Activated CD4-positive, alpha-beta T cell treated with anti-CD3 and anti-CD28 coated beads, Interleukin-2, amount 50 U/mL, for 1 hour (primary cell): Measurements from ENCODE around the gene TRIM67.

ENCODE experiments used
- DNase-seq: peaks from one replicate; pipeline ENCODE4 v3.0.0-alpha.2; 2020

Gene TRIM67

GRCh38 chr1:231185391-231185790 is 23.5 kb downstream of the TRIM67 start:
- no peak for DNase-seq

DNA sequence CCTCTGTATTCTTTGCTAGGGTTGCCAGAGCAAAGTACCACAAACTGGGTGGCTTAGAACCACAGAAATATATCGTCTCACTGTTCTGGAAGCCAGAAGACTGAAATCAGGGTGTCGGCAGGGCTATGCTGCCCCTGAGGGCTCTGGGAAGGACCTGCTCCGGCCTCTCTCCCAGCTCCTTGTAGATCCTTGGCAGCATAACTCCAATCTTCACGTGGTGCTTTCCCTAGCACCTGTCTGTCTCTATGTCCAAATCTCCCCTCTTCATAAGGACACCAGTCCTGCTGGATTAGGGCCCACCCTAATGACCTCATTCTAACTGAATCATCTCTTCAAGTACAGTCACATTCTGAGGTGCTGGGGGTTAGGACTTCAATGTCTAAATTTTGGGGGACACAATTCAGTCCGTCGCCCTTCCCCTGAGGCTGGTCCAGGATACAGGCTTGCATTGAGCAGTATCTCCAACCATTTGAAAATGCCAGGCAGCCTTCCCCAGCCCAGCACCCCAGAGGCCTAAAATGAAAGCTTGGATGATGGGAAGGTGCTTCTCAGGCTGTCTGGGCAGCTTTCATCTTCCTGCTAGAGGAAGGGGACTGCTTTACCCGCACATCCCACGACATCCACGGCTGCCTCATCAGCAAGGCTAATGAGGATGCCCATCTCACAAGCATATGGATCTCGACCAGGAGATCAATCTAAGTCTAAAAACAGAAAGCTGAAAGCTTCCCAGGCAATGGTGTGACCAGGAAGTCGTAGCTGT is 24.7 kb downstream of the TRIM67 start:
- no peak for DNase-seq

DNA sequence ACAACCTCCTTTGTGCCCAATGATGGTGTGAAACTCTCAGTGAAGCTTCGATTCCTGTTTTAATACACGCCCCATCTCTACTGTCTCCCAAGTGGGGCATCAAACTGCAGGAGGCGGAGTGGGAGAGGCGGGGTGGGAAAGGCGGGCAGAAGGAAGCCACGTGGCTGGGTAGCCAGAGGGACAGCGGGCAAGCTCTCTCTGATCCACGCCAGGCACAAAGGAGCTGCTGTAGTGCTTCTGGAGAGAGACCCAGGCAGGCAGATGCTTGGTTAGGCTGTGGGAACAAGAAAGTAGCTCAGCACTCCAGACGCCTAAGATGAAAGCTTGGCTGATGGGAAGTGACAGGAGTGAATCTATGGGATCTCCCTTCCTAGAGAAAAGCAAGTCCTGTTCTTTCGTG is 25.7 kb downstream of the TRIM67 start:
- DNase-seq: no peak

DNA sequence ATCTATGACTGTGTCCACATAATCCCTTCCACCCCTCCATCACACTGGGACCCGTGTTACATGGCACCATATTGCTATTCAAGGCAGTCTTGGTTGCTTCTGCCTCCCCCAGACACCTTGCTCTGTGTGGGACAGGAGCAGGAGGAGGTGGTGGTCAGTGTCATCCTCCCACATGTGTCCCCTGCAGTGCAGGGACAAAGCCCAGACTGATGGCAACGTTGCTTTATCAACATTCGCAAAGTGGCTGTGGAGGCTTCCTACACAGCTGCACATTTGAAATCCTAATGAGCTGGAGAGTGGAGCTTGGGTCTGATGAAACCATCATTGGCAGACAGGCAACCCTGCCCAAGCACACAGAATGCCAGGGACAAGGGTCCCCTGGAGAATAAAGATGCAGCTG is 26.2 kb downstream of the TRIM67 start:
- no peak for DNase-seq

DNA sequence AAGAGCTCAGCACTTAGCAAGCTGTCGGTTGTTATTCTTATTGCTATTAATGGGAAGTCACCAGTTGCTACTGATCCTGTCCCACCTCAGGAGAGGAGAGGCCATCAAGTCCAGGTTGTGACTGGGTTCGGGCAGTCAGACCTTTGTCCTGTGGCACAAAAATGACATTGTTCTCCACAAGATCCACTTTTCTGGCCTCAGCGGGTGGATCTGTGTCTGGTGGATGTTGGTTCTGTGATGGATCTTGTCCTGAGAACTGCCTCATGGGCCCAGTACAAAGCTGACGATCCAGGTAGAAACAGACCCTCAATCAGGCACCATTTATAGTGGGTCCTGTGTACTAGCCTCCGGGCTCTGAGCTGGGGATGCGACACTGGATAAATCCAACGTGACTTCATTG is 26.9 kb downstream of the TRIM67 start:
- DNase-seq: no peak

DNA sequence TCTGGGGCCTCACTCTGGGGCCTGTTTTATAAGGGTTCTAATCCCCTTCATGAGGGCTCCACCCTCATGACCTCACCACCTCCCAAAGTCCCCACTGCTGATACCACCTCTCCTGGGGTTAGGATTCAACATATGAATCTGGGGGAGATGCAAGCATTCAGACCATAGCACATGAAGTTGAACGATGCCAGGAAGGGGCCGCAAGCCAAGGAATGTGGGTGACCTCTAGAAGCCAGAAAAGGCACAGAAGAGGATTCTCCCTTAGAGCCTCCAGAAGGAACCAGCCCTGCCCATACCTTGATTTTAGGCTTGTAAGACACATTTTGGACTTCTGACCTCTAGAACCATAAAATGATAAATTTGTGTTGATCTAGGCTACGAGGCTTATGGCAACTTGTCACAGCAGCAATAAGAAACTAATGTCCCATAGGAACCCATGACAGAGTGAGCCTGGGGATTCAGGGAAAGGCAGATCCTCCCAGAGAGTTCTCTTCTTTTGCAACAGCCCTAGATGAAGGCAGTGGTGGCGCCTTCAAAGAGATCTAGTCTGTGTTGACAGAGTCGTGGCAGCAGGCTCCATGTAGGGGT is 27.9 kb downstream of the TRIM67 start:
- no peak for DNase-seq

DNA sequence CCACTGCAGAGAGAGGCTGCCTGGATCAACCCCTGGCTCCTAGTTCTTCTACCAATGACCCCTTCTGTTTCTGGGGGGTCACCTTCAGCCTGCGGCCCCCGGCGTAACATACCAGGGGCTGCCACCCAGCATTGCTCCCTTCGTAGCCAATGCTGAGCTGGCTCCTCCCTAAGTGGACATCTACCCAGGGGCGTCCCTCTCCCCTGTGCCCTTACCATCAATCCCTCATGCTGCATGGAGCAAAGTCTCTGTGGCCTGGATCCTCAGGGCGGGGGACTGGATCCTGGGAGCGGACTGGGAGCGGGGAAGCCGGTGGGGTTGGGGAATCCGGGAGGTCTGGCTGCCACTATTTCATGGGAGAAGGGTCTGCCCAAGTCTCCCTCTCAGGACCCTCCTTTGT is 28.6 kb downstream of the TRIM67 start:
- DNase-seq: no peak

DNA sequence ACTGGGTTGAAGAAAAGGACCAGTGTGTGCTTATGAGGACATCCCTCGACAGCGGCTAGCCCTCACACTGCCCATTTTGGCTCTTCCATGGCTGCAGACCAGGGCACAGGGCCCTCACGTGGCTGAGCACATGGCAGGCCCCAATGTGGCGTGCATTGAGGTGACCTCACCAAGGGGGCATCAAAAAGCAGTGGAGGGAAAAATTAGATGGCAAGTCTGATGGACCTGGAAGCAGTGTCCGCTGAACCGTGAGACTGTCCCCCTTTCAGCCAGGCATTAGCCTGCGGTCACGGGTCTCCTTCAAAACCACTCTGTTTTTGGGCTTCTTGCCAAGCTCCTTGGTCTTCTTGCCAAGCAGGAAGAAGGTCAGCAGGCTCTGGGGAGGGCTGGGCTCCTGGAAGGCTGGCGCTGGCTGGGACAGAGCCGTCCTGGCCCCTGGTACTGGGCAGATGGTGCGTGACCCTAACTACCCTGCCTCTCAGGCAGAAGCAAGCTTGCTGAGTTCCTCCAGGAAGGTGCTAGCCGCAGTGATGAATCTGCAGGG is 30.8 kb downstream of the TRIM67 start:
- DNase-seq: no peak

- DNase-seq: no peak
Observed at GRCh38 chr1:231193710-231194340, 32.0 kb downstream of the TRIM67 start.

DNA sequence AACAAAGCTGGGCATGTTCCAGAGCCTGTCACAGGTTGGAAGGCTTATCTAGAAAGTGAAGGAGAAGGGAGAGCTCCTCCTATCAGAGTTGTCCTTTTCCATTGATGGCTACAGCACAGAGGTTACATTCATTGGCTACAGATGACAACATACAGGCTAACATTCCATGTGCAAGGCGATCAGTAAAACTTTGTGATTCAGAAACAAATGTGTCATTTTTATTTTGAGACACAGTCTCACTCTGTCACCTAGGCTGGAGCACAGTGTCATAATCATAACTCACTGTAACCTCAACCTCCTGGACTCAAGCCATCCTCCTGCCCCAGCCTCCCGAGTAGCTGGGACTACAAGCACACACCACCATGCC is 32.6 kb downstream of the TRIM67 start:
- no peak for DNase-seq

- no peak for DNase-seq
Observed at GRCh38 chr1:231194843-231195516, 33.1 kb downstream of the TRIM67 start.

DNA sequence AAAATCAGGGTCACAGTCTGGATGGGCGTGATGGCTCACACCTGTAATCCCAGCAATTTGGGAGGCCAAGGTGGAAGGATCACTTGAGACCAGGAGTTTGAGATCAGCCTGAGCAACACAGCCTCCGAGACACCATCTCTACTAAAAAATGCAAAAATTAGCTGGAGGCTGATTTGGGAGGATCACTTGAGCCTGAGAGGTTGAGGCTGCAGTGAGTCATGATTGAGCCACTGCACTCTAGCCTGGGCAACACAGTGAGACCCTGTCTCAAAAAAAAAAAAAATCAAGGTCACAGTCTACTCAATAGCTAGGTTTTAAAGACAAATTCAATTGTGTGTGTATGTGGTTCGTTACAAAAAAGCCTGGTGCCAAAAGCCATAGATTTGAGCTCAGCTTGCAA is 34.4 kb downstream of the TRIM67 start:
- DNase-seq: no peak

DNA sequence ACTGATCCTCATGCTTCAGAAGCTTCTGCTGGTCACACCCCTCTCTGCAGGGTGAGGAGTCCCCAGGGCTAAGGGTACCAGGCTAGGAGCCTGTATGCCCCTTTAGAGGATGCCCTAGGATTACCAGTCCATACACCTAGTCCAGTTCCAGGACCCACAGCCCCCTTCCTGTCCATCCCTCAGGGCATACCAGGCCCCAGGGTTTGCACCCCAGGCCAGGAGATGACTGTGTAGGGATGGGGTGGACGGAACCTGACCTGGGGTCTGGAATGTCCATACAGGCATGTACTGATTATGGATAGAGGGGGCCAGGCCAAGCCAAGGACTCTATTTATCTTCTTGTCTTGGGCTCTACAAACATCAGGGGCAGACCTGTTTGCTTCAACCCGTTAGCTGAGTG is 34.9 kb downstream of the TRIM67 start:
- DNase-seq: no peak

- no peak for DNase-seq
Observed at GRCh38 chr1:231199868-231200267, 38.0 kb downstream of the TRIM67 start.

DNA sequence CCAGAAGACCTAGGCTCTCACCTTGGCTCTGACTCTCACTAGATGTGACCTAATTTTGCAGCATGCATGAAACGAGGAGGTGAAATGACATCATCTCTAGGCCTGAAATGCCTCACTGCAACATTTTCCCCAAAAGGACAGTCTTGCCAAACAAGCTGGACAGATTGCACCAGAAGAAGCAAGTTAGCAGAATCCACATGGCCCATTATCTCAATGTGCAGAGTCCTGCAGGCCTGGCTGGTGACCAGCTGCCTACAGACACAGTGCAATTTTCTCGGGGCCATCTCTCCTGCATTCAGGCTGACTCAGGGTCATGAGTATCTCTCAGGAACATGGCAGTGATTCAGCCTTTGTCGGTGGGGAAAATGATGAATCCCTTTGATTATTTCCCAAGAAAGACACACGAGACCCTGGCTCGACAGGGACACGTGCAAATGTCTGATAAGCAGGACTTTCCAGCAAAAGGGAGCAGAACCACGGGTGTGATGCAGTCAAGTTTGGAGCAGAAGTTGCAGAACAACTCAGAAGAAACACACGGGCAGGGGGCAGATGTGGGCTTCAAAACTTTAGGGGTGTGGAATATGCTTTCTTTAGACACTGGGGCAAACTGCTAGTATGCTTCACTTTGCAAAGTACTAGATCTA is 38.7 kb downstream of the TRIM67 start:
- DNase-seq: no peak

DNA sequence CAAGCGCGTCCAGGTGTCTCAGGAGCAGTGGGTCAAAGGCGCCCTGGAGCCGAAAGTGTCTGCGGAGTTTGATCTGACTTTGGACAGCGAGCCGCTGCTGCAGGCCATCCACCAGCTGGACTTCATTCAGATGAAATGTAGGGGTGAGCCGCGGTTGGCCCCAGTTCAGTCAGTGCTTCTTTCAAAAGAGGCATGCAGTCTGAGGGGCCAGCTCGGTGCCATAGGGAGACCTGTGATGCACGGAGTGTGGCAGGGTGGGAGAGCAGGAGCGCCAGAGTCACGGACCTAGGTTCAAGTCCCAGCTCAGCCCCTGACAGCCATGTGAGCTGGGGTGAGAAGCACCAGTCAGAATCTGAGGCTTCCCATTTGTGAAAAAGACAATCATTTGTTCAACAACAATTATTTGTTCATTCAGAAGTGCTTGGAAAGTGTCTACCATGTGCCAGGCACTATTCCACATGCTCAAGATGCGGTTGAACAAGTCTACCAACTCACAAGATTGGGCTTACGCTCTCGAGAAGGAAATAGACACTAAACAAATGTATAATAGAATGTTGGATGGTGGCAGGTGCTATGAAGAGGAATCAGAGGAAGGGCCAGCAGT is 39.6 kb downstream of the TRIM67 start:
- no peak for DNase-seq

DNA sequence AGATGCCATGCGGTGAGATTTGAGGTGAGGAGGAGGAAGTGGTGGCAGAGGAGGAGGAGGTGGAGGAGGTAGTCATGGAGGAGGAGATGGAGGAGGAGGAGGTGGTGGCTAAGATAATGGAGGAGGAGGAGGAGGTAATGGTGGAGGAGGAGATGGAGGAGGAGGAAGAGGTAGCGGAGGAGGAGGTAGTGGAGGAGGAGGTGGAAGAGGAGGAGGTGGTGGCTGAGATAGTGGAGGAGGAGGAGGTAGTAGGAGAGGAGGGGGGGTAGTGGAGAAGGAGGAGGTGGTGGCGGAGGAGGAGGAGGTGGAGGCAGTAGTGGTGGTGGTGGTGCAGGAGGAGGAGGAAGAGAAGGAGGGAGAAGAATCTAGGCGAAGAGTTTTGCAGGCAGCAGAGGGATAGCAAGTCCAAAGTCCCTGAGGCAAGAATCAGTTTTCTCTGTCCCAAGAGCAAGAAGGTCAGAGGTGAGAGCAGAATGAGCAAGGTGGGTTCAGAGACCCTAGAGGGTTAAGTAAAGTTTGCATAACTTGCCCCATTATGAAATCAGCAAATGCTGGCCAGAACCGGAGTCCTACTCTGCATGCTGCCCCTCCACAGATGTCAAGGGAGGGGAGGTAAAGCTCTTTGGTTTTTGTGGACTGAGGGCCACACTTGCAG is 40.2 kb downstream of the TRIM67 start:
- no peak for DNase-seq

DNA sequence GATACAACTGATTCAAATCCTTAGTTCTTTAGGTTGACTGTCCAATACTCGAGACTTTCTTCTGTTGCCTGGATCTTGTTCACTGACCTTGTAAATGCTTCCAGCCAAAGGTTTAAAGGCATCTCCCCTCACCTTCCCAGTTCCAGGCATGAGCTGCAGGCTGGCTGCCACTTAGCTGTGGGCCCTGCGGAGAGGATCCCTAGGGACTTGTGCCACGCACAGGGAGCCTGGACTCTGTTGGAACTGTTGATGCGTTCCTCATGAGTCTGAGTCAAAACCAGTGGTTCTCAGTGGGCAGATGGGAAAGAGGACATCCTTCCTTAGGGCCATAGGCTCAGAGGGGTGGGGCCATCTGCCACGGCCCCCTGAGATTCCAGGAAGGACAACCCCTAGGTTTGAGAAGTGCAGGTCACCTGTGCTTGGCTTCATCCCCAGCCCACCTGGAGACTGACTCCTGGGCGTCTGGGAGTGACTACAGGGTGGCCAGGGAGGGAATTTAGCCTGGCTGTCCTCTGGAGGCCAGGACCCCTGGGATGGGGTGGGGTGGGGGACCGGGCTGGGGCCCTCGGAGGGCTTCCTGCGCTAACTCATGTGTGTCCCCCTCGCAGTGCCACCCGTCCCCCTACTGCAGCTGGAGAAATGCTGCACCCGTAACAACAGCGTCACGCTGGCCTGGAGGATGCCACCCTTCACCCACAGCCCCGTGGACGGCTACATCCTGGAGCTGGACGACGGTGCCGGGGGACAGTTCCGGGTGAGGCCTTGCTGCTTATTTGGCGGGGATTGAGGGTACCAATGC is 41.6 kb downstream of the TRIM67 start:
- no peak for DNase-seq

DNA sequence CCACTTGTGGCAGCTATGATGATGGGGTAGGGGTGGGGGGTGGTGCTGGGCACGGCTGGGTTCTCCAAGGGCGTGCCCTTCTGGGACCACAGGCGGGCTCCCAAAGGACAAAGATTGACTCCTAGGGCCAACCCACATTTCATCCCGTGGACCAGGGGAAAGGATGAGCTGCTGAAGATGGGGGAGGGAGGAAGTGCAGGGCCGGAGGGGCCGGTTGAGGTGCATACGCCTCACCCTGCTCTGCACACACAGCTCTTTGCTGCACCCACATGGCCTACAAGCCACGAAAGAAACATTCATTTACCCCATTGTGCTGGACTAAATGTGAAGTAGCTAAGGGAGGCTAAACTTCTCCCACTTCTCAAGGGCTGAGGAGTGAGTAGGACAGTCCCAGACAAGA is 45.0 kb downstream of the TRIM67 start:
- no peak for DNase-seq

DNA sequence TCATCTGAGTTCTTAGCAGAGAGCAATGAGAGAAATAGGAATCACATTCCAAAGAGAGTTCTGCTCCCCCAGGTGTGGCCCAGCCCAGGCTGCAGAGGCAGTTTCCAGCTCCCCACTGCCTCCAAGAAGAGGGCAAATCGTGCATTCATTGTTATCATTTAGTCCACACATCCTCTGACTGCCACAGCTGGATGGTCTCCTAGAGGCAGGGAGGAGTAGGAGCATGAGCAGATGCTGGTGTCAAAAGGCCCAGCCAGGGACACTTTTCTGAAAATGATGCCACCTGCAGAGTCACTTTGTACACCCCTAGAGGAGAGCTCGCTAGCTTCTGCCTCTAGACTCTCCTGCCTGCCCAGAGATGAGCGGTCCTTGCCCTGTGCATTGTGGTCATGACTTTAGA is 45.6 kb downstream of the TRIM67 start:
- DNase-seq: no peak

- DNase-seq: no peak
Observed at GRCh38 chr1:231208980-231209379, 47.1 kb downstream of the TRIM67 start.
